NCI-H1930 (cell line): Measurements from ENCODE around the gene MAS1.
"Not testable (repeated sequence)": the region's sequence is repeated elsewhere in the genome, so short reads cannot be mapped to it uniquely, and the experiment has no call there.

Experiments
- DNase-seq, 2 experiments: peaks; one replicate each; lab custom pipeline; 2025; lab: John Stamatoyannopoulos, UW

MAS1 gene

GRCh38 chr6:159916752-159917151 lies 26.0 kb downstream of the MAS1 start:
- DNase-seq = no peak

GRCh38 chr6:159919011-159919511 lies 28.3 kb downstream of the MAS1 start:
- no peak for DNase-seq

GRCh38 chr6:159919800-159920199 lies 29.0 kb downstream of the MAS1 start:
- no peak for DNase-seq

- DNase-seq = not testable (repeated sequence)
Observed at GRCh38 chr6:159924150-159924549, 33.4 kb downstream of the MAS1 start.

GRCh38 chr6:159926542-159927203 lies 35.9 kb downstream of the MAS1 start:
- no peak for DNase-seq

GRCh38 chr6:159929819-159930218 lies 39.0 kb downstream of the MAS1 start:
- DNase-seq = no peak

- DNase-seq = no peak
Observed at GRCh38 chr6:159931112-159931511, 40.3 kb downstream of the MAS1 start.

GRCh38 chr6:159931846-159932245 lies 41.1 kb downstream of the MAS1 start:
- DNase-seq = no peak

- DNase-seq = no peak
Observed at GRCh38 chr6:159933077-159933476, 42.3 kb downstream of the MAS1 start.

GRCh38 chr6:159934181-159934580 lies 43.4 kb downstream of the MAS1 start:
- DNase-seq = no peak

GRCh38 chr6:159935065-159935464 lies 44.3 kb downstream of the MAS1 start:
- DNase-seq = no peak

GRCh38 chr6:159935633-159936032 lies 44.8 kb downstream of the MAS1 start:
- no peak for DNase-seq

GRCh38 chr6:159939591-159940016 lies 48.8 kb downstream of the MAS1 start:
- DNase-seq = no peak
